GM18507 (cell line): ENCODE results near the gene CALML5.

ENCODE experiments used
- DNase-seq: peaks from one replicate; pipeline ENCODE4 v3.0.0; 2011; ENCODE audit warnings: low read depth; ENCODE audit not compliant: insufficient read length; ENCODE audit errors: extremely low spot score
- FAIRE-seq: peaks from 2 replicates; lab custom pipeline; 2011; peaks lifted over from hg19 to GRCh38; lab: Jason Lieb, UNC

CALML5 gene

GRCh38 chr10:5534051-5534821 is 34.9 kb upstream of the CALML5 start:
- DNase-seq: no peak
- FAIRE-seq: no peak

- DNase-seq (no peak), FAIRE-seq (no peak)
Observed at GRCh38 chr10:5533098-5533731, 33.8 kb upstream of the CALML5 start.

DNA sequence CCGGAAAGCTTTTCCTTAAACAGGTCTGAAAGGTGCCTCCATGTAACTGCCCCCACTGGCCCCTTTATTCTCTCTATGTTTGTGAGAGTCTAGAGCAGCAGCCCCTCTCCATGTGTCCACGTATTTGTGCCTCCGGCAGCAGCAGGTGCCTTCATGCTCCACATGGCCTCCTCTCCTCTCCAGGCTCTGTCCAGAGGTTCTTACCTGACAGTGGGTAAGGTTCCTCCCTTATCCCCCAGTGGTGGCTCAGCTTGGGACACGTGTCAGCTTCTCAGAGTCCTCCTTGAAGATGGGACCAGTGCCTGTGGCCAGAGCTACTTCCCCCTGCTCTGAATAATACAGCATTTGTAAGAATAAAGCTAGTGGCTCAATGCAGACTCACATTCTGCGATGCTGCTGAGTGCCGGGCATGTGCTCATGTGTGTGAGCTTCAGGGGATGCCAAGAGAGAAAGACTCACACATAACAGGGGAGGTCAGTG is 33.3 kb upstream of the CALML5 start:
- FAIRE-seq (no peak), DNase-seq (no peak)

GRCh38 chr10:5532307-5532605 is 32.9 kb upstream of the CALML5 start:
- DNase-seq (no peak), FAIRE-seq (no peak)

- FAIRE-seq (no peak), DNase-seq (no peak)
Observed at GRCh38 chr10:5531558-5532306, 32.4 kb upstream of the CALML5 start.

DNA sequence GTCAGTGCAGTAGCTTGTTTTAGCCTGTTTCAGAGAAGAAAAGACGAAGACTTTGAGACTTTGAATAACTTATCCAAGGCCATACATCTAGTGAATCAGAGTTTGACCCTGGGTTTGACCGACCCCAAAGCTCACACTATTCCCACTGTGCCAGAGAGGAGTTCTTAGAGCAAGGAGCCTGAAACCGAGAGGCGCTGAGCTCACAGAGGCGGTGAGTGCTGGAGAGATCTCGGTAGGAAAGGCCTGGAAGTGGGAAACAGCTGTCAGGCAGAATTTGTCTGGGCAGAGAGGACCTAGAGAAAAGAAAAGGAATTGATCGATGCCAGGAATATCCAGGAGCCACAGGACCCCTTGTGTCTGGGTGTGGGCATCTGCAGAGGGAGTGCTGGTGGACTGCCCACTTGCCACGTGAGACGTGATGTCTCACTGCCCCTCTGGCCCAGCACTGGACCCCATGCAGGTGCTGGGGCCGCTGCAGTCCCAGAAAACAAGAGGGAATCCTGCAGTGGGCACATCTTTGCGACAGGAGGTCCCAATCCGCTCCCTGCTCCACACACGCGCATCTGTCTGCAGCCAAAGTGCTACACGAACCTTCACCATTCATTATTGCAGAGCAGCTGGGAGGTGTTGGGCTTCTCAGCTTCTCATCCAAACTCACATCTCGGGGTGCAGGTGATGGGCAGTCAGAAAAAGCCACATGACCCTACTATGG is 31.6 kb upstream of the CALML5 start:
- FAIRE-seq (no peak), DNase-seq (no peak)

- DNase-seq (no peak), FAIRE-seq (no peak)
Observed at GRCh38 chr10:5530412-5530806, 31.0 kb upstream of the CALML5 start.

DNA sequence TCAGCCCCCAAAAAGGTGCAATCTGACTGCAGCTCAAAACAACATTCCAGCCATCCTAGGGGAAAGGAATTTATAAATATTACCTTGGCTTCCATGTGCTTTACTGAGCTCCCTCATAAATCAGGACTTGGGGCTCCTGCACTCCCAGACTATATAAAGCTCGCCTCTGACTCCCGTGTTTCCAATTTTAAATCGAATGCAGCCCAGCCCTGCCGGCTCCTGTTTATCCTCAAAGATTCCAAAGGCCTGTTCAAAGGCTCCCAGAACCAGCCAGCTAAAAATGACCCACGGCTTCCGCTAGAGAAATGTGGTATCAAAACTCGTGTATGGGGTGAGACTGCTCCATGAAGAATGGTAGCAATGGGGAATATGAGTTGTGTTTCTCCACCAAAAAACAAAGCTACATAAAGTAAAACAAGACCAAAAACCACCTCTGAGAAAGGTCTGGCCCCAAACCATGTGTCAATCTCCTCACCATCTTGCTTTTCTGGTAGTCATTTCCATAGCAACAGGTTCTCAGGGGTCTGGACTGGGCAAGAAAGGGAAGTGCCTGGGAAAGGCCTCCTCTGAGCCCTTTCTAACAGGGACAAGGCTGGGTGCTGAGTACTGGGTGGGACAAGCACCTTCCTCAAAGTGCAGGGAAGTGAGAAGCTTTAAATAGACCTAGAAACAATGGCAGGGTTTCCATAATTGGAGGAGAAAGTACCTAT is 30.5 kb upstream of the CALML5 start:
- no peak for FAIRE-seq
- DNase-seq: no peak

DNA sequence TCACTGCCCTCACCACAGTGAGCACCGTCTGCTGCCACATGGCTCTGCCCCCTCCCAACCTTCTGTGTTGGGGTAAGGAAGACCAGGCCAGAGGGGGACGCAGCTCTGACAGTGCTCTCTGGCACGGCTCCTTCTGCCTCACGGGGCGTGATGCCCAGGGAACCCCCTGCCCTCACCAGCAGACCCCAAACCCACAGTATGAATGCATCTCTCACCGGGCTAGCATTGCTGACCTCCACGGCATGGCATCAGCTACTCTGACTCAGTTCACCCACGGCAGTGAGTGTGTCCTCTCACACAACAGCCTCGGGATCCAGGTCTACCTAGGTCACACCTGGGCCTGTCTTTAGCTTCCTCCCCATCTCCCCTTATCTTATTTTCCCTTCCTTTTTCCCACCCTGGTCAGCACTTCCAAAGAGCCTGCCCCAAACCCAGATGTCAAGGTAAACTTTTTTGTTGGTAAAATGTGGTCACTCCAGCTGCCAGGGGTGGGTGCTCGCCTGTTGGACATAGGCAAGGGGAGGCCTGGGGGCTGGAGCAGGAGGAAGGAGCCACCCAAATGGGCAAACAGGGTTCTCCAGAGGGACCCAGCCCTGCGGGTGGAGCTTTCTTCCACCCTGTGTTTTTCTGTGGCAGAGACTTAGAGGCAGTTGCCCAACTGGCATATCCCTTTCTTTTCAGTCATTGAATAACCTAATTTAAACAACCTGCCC is 29.8 kb upstream of the CALML5 start:
- DNase-seq (no peak), FAIRE-seq (no peak)

GRCh38 chr10:5527332-5528200 is 28.2 kb upstream of the CALML5 start:
- FAIRE-seq (no peak), DNase-seq (no peak)

GRCh38 chr10:5526691-5527331 is 27.4 kb upstream of the CALML5 start:
- FAIRE-seq (no peak), DNase-seq (no peak)

DNA sequence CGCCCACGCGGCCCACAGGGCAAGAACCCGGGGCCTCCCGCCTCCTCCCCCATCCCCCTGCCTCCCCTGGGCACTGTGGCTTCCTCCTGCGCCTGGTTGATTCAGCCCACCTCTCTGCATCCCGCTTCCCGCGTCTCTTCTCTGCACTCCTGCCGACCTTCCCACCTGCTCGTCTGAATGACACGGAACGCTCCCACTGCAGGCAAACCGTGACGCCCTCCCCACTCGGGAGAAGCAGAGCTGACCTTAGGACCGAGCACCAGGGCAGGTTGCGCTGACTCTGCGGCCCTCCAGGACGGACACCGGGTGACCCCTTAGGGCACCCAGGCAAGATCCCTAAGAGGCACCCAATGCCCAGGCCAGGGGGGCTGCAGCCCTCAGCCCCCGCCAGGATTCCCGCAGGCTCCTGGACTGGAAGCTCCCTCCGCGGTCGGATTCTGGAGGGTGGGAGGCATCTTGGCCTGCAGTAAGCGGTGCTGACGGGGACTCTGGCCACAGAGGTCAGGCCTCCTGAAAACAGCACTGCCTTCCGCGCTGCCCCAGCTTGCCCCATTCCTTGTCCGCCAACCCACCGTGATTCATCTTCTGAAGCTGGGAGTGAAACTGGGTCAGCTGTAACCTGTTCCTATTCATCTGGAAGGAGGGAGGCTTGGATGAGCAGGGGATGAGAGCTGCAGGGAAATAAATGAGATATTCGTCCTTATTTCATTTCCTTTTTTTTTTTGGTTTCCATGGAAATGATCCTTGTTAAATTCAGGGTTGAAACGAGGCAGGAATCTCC is 26.4 kb upstream of the CALML5 start:
- no peak for DNase-seq
- FAIRE-seq: no peak

DNA sequence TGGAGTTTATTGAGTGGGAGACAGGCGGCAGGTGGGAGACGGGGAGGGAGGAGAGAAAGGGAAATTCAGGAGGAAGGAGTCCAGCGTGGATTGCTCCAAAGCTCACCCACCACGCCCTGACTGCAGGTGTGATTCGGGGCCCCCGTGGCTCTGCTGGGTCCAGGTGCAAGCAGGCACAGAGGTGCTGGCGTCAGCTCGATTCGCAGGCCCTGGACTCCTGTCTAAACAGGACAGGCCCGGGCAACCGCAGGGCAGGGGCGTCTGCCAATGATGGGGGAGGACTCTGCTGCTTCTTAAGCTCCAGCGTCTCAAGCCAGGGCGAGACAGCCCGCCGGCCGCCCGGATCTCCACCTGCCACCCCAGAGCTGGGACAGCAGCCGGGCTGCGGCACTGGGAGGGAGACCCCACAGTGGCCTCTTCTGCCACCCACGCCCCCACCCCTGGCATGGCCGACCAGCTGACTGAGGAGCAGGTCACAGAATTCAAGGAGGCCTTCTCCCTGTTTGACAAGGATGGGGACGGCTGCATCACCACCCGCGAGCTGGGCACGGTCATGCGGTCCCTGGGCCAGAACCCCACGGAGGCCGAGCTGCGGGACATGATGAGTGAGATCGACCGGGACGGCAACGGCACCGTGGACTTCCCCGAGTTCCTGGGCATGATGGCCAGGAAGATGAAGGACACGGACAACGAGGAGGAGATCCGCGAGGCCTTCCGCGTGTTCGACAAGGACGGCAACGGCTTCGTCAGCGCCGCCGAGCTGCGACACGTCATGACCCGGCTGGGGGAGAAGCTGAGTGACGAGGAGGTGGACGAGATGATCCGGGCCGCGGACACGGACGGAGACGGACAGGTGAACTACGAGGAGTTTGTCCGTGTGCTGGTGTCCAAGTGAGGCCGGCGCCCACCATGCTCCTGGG is 25.5 kb upstream of the CALML5 start, which contains the start of gene CALML3:
Gene CALML3, plus strand, starts transcription at position 321 of the 920 bp plus-strand sequence. Its CDS starts 125 bp downstream, at position 446.
- DNase-seq (no peak), FAIRE-seq (no peak)

DNA sequence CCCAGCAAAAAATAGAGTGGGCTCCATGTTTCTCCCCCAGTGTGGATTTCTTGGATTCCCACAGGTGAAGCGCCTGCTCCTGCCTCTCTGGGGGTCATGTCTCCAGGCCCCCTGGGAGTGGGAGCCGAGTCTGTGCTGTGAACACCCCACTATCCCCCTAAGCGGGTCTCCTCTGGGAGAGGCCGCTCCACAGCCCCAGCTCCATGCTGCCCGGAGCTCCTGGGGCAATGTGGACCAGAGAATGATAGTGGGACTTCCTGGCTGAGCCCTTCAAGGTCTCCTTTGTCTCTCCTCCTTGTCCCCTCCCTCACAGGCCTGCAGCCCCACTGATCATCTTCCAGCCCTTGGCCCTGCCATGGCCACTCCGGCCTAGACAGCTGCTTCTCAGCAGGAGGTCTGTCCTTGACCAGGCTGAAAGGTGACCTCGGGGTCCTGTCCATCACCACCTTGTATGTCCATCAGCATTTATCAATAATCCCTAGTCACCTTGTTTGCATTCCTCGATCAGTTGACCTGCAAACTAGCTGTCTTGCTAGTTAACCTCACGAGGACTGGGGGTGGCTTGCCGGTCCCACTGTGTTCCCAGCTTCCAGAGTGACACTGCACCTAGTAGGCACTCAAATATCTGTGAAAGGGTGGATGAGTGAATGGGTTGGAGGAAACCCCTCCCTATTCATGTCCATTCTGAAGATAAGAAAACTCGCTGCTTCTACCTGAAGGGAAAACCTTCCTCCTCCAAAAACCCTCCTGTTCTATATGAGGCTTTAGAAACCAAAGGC is 24.6 kb upstream of the CALML5 start:
- FAIRE-seq: no peak
- DNase-seq: no peak
